GM19452 (cell line): ENCODE measurements around the gene DPP9.
A peak's percentile ranks its signal among the peaks of the same experiment; 100 is the strongest.

ENCODE experiments used
- ATAC-seq: cut with Tn5 transposase; IDR thresholded peaks from one replicate; pipeline ENCODE4 v1.9.1; 2021; ENCODE audit not compliant: unreplicated experiment

The DPP9 gene

GRCh38 chr19:4657835-4658234, 65.8 kb downstream of the DPP9 start:
- no peak for ATAC-seq

GRCh38 chr19:4657262-4657661, 66.4 kb downstream of the DPP9 start:
- no peak for ATAC-seq

GRCh38 chr19:4656102-4656501, 67.5 kb downstream of the DPP9 start:
- no peak for ATAC-seq

- no peak for ATAC-seq
These were observed 68.9 kb downstream of the DPP9 start for GRCh38 chr19:4654437-4655361.

GRCh38 chr19:4653793-4654436, 69.7 kb downstream of the DPP9 start:
- ATAC-seq = no peak

GRCh38 chr19:4652075-4652474, 71.6 kb downstream of the DPP9 start:
- no peak for ATAC-seq

- no peak for ATAC-seq
These were observed 73.5 kb downstream of the DPP9 start for GRCh38 chr19:4650159-4650558.

- no peak for ATAC-seq
These were observed 74.1 kb downstream of the DPP9 start for GRCh38 chr19:4649392-4650047.

- no peak for ATAC-seq
These were observed 75.7 kb downstream of the DPP9 start for GRCh38 chr19:4647676-4648644.

GRCh38 chr19:4645718-4646117, 77.9 kb downstream of the DPP9 start:
- no peak for ATAC-seq

- ATAC-seq = no peak
These were observed 81.0 kb downstream of the DPP9 start for GRCh38 chr19:4642625-4643024.

GRCh38 chr19:4641132-4641531, 82.5 kb downstream of the DPP9 start:
- no peak for ATAC-seq

GRCh38 chr19:4640247-4641000, 83.2 kb downstream of the DPP9 start:
- ATAC-seq = no peak

GRCh38 chr19:4639531-4640246, 84.0 kb downstream of the DPP9 start:
- peak; percentile 10 for ATAC-seq

GRCh38 chr19:4638828-4639530, 84.7 kb downstream of the DPP9 start, which contains the start of gene TNFAIP8L1:
TNFAIP8L1 (plus strand) TSS chr19:4639516; CDS start chr19:4651870, 12,354 bp downstream.
- peak; percentile 65 for ATAC-seq

- no peak for ATAC-seq
These were observed 85.3 kb downstream of the DPP9 start for GRCh38 chr19:4638317-4638716.

- ATAC-seq = no peak
These were observed 86.9 kb downstream of the DPP9 start for GRCh38 chr19:4636761-4637160.

GRCh38 chr19:4636151-4636717, 87.4 kb downstream of the DPP9 start:
- no peak for ATAC-seq
